Measurements from ENCODE around the gene MRFAP1L1. TPM values are rescaled to one million over a fixed set of nuclear protein-coding genes. Genes with fewer than 3 reads are reported as not detected.
"Not testable (repeated sequence)": the region's sequence is repeated elsewhere in the genome, so short reads cannot be mapped to it uniquely, and the experiment has no call there.

The MRFAP1L1 gene
- total RNA-seq, 3 donors from 2014 or later, result 24.2 to 49.0 (median 31.2) TPM

DNA sequence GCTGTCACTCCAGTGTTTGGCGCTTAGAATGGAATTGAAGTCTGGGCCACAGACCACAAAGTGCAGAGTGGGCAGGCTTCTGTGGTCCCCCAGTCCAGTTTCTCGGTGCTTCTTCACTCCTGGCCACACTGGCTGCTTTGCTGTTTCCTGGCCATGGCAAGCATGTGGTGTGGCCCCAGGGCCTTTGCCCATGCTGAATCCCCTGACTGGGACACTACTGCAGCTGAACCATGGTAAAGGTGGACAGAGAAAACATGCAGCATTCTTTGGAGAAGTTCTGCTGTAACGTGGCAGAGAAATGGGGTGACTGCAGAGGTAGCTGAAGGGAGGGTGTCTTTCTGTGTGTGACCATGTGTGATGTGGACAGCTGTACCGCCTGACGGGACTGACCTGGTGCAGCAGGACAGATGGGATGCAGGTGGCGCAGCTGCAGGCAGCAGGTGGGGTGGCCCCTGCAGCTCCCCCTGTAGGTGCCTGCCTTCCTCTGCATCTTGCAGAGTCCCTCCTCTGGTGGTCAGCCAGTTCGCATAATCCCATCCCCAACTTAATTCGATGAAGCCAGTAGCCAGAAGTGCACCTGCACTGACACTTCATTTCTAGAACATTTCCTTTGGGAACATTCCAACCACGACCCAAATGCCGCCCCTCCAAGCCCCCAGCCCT lies 29.2 kb downstream of the MRFAP1L1 start:
- ATAC-seq, result no peak

DNA sequence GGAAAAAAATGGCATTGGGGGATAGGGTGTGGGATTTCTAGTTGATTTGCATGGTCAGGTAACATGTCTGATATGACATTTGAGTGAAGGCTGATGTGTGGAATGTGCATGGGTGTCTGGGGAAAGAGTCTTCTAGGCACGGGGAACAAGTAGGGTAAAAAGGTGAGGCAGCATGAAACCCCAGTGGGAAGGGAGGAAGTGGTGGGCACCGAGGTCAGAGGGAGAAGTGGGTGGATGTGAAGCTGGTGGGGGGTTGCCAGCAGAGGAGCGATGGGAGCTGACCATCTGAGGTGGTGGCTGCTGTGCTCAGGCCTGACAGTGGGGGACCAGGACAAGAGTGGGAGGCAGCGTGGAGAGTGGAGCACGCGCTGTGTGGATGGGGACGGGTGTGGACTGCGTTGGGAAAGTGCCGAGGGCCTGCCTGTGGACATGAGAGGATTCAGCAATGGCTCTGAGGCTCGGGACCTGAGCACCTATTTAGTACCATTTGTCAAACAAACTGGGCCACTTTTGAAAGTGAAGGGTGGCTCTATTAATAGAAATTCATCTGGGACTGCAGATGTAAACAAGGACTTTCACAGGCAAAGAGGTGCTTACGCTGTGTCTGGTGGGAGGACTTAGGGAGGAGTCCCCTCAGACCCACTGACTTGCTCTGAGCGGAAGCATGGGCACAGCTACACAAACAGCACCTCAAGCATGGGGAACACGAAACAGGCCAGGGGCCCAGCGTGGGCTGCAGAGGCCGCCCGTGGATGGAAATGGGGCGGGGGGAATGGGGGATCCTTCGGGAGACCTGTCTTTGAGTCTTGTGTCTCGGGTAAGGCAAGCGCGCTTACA lies 32.7 kb downstream of the MRFAP1L1 start:
- no peak for ATAC-seq
- H3K4me3 ChIP-seq, result no peak overlapping the region
- H3K4me1 ChIP-seq (ENCODE audit: low read depth), result peaks cover 17% of the 10 kb centered on the region
- no peaks in the 10 kb centered on the region for H3K36me3 ChIP-seq (ENCODE audit: low read depth)
- intact Hi-C loops (cut with DNase I, micrococcal nuclease), result no loop called here
- H3K9me3 ChIP-seq, result no peaks in the 10 kb centered on the region
- no peak for DNase-seq
- TF ChIP-seq, protein P1, sequence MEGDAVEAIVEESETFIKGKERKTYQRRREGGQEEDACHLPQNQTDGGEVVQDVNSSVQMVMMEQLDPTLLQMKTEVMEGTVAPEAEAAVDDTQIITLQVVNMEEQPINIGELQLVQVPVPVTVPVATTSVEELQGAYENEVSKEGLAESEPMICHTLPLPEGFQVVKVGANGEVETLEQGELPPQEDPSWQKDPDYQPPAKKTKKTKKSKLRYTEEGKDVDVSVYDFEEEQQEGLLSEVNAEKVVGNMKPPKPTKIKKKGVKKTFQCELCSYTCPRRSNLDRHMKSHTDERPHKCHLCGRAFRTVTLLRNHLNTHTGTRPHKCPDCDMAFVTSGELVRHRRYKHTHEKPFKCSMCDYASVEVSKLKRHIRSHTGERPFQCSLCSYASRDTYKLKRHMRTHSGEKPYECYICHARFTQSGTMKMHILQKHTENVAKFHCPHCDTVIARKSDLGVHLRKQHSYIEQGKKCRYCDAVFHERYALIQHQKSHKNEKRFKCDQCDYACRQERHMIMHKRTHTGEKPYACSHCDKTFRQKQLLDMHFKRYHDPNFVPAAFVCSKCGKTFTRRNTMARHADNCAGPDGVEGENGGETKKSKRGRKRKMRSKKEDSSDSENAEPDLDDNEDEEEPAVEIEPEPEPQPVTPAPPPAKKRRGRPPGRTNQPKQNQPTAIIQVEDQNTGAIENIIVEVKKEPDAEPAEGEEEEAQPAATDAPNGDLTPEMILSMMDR (IDR thresholded peaks at IDR 0.05), result no peak

More for the DNA sequence above, 29.2 kb downstream of the MRFAP1L1 start:
- Histone ChIP-seq H3K36me3 (ENCODE audit: low read depth) (no peaks in the 10 kb centered on the region), H3K4me3 (no peak overlapping the region), H3K4me1 (ENCODE audit: low read depth) (peaks cover 9% of the 10 kb centered on the region), H3K9me3 (no peaks in the 10 kb centered on the region)
- DNase-seq, result no peak
- TF ChIP-seq, protein P1 (IDR thresholded peaks at IDR 0.05), result no peak
- intact Hi-C loops (cut with DNase I, micrococcal nuclease), result no loop called here

DNA sequence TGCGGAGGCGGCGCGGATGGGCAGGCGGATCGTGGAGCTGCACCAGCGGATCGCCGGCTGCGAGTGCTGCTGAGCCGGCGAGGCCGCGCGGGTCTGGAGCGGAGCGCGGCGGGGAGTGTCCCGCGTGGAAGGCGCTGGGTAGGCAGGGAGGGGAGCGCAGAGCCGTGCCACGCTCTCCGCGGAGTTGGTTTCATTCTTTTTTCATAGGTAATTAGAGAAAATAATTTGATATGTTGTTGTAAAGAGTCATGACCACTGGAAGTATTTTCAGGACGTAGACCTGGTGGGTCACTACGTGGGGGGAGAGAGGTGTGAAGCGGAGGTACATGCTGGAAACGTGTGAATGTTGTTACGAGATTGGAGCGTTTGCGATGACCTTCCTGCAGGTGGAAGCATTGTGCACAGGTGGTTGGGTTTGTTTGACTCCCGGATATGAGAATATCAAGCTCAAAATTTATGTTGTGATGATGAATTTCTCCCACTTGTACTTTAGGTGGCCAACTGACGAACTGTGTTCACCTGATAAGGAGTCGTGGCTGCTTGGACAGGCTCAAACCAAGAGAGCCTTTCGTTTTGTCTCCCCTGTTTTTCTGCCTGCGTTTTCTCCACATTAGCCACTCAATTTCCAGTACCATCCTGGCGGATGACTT lies 35.0 kb downstream of the MRFAP1L1 start:
- no peaks in the 10 kb centered on the region for H3K36me3 ChIP-seq (ENCODE audit: low read depth)
- TF ChIP-seq, protein P1 (IDR thresholded peaks at IDR 0.05), result peak; percentile 25
- peak overlapping the region; percentile 74 for H3K4me3 ChIP-seq
- intact Hi-C loops (cut with DNase I, micrococcal nuclease), result no loop called here
- no peaks in the 10 kb centered on the region for H3K9me3 ChIP-seq
- peak; percentile 64 for ATAC-seq
- H3K4me1 ChIP-seq (ENCODE audit: low read depth), result peaks cover 17% of the 10 kb centered on the region
- DNase-seq, result peak in 2 of 3 donors; percentile 57 to 72

DNA sequence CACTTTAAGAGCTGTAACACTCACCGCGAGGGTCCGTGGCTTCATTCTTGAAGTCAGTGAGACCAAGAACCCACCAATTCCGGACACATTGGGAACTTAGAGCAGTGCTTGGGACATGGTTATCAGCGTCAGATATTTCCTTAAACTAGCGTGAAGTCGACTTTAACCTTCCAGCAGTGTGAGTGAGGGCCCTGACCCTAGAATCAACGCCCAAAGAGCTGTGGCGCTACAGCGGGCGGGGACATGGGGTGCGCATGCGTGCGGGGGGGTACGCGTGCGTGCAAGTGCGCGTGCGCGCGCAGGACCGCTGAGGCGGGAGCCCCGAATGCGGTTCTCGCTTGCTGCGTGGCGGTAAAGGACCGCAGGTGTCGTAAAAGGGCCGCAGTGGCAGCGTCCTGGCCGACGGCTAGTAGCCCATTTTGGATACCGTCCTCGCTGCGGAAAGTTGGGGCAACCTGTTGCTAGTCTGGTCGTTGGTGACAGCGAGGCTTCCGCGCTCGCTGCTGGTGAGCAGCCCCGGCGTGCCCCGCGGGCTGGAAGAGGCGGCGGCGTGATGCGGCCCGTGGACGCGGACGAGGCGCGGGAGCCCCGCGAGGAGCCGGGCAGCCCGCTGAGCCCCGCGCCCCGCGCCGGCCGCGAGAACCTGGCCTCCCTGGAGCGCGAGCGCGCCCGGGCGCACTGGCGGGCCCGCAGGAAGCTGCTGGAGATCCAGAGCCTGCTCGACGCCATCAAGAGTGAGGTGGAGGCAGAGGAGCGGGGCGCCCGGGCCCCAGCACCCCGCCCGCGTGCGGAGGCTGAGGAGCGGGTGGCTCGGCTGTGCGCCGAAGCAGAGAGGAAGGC lies 35.8 kb downstream of the MRFAP1L1 start:
- TF ChIP-seq, protein P1 (IDR thresholded peaks at IDR 0.05), result no peak
- peak overlapping the region; percentile 74 for H3K4me3 ChIP-seq
- DNase-seq (peak; percentile 91 to 98 (median 95)), ATAC-seq (peak; percentile 95)
- peaks cover 17% of the 10 kb centered on the region for H3K4me1 ChIP-seq (ENCODE audit: low read depth)
- no peaks in the 10 kb centered on the region for H3K9me3 ChIP-seq
- intact Hi-C loops (cut with DNase I, micrococcal nuclease), result no loop called here
- H3K36me3 ChIP-seq (ENCODE audit: low read depth), result no peaks in the 10 kb centered on the region

DNA sequence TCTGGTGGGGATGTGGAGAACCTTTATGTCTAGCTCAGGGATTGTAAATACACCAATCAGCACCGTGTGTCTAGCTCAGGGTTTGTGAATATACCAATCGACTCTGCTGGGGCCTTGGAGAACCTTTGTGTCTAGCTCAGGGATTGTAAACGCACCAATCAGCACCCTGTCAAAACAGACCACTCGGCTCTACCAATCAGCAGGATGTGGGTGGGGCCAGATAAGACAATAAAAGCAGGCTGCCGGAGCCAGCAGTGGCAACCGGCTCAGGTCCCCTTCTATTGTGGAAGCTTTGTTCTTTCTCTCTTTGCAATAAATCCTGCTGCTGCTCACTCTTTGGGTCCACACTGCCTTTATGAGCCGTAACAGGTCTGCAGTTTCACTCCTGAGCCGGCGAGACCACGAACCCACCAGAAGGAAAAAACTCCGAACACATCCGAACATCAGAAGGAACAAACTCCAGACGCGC lies 36.4 kb downstream of the MRFAP1L1 start:
- H3K36me3 ChIP-seq (ENCODE audit: low read depth); intact Hi-C loops (cut with DNase I, micrococcal nuclease); H3K9me3 ChIP-seq: not testable (repeated sequence)
- H3K4me3 ChIP-seq, result peak overlapping the region; percentile 10
- DNase-seq (peak in 2 of 3 donors; percentile 41 to 68), ATAC-seq (peak; percentile 33)
- peaks cover 17% of the 10 kb centered on the region for H3K4me1 ChIP-seq (ENCODE audit: low read depth)

DNA sequence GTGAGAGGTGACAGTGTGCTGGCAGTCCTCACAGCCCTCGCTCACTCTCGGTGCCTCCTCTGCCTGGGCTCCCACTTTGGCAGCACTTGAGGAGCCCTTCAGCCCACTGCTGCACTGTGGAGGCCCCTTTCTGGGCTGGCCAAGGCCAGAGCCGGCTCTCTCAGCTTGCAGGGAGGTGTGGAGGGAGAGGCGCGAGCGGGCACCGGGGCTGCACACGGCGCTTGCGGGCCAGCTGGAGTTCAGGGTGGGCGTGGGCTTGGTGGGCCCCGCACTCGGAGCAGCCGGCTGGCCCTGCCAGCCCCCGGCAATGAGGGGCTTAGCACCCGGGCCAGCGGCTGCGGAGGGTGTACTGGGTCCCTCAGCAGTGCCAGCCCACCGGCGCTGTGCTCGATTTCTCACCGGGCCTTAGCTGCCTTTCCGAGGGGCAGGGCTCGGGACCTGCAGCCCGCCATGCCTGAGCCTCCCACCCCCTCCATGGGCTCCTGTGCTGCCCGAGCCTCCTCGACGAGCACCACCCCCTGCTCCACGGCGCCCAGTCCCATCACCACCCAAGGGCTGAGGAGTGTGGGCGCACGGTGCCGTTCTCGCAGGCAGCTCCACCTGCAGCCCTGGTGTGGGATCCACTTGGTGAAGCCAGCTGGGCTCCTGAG lies 37.0 kb downstream of the MRFAP1L1 start:
- H3K9me3 ChIP-seq; ATAC-seq; H3K36me3 ChIP-seq (ENCODE audit: low read depth); H3K4me3 ChIP-seq; intact Hi-C loops (cut with DNase I, micrococcal nuclease): not testable (repeated sequence)
- H3K4me1 ChIP-seq (ENCODE audit: low read depth), result peaks cover 17% of the 10 kb centered on the region
- DNase-seq, result peak; percentile 21 to 73 (median 48)

Measured in mucosa of descending colon (tissue), 3 donors.